Hepatocyte (in vitro differentiated cells): ENCODE measurements around the gene ZCRB1.

Source experiments
- EZH2 ChIP-seq: fragments of 200-600 bp; sonication (generic); IDR thresholded peaks from 2 replicates; pipeline ENCODE4 v1.6.1; 2016; ENCODE audit warnings: antibody characterized with exemption, mild to moderate bottlenecking, borderline replicate concordance
- EZH2phosphoT487 ChIP-seq: fragments of 200-600 bp; sonication (generic); IDR thresholded peaks from one replicate; pipeline ENCODE4 v1.6.1; 2018; ENCODE audit warnings: antibody characterized with exemption, mild to moderate bottlenecking, low read depth, moderate library complexity; ENCODE audit not compliant: unreplicated experiment, severe bottlenecking
- TF ChIP-seq, protein P1 (sequence below): fragments of 200-600 bp; sonication (generic); IDR thresholded peaks from 2 replicates; pipeline ENCODE4 v1.5.1; 2016; ENCODE audit warnings: antibody characterized with exemption, mild to moderate bottlenecking; ENCODE audit not compliant: poor library complexity

DNA sequence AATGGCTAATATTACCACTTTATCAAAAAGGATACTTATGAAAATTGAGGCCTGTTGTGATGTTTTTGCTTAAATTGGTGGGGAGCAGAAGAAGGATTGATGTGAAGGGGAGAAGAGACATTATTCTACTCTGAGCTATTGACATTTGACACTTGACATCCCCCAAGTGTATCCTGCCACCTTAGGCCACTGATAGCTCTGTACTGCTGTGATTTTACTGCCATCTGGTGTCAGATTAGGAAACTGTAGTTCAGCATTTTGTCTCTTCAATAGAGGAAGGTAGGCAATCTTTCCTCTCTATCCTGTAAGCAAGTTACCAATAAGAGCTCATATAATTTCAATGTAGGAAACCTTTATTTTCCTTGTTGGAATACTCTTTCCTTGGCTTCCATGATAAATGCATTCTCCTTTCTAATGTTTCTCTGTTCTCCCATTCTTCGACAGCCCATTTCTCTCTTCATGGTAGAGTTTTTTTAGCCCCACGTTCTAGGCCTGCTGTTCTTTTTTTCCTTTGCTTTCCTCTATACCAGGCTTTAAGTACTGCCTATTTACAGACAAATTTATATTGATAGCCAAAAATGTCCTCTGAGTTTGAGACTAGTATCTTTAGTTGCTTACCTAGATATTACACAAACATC, 46.4 kb upstream of the ZCRB1 start:
- TF ChIP-seq EZH2 (no peak), EZH2phosphoT487 (no peak)
- TF ChIP-seq, protein P1, sequence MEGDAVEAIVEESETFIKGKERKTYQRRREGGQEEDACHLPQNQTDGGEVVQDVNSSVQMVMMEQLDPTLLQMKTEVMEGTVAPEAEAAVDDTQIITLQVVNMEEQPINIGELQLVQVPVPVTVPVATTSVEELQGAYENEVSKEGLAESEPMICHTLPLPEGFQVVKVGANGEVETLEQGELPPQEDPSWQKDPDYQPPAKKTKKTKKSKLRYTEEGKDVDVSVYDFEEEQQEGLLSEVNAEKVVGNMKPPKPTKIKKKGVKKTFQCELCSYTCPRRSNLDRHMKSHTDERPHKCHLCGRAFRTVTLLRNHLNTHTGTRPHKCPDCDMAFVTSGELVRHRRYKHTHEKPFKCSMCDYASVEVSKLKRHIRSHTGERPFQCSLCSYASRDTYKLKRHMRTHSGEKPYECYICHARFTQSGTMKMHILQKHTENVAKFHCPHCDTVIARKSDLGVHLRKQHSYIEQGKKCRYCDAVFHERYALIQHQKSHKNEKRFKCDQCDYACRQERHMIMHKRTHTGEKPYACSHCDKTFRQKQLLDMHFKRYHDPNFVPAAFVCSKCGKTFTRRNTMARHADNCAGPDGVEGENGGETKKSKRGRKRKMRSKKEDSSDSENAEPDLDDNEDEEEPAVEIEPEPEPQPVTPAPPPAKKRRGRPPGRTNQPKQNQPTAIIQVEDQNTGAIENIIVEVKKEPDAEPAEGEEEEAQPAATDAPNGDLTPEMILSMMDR: peak; percentile 73
